Hepatocyte (in vitro differentiated cells): Measurements from ENCODE around the gene SNPH.

Experiments used
- EZH2 ChIP-seq: fragments of 200-600 bp; sonication (generic); IDR thresholded peaks from 2 replicates; pipeline ENCODE4 v1.6.1; 2016; ENCODE audit warnings: antibody characterized with exemption, mild to moderate bottlenecking, borderline replicate concordance
- EZH2phosphoT487 ChIP-seq: fragments of 200-600 bp; sonication (generic); IDR thresholded peaks from one replicate; pipeline ENCODE4 v1.6.1; 2018; ENCODE audit warnings: antibody characterized with exemption, mild to moderate bottlenecking, low read depth, moderate library complexity; ENCODE audit not compliant: unreplicated experiment, severe bottlenecking
- TF ChIP-seq, protein P1 (sequence below): fragments of 200-600 bp; sonication (generic); IDR thresholded peaks from 2 replicates; pipeline ENCODE4 v1.5.1; 2016; ENCODE audit warnings: antibody characterized with exemption, mild to moderate bottlenecking; ENCODE audit not compliant: poor library complexity

GRCh38 chr20:1299522-1299921 lies 33.4 kb downstream of the SNPH start:
- TF ChIP-seq, protein P1, sequence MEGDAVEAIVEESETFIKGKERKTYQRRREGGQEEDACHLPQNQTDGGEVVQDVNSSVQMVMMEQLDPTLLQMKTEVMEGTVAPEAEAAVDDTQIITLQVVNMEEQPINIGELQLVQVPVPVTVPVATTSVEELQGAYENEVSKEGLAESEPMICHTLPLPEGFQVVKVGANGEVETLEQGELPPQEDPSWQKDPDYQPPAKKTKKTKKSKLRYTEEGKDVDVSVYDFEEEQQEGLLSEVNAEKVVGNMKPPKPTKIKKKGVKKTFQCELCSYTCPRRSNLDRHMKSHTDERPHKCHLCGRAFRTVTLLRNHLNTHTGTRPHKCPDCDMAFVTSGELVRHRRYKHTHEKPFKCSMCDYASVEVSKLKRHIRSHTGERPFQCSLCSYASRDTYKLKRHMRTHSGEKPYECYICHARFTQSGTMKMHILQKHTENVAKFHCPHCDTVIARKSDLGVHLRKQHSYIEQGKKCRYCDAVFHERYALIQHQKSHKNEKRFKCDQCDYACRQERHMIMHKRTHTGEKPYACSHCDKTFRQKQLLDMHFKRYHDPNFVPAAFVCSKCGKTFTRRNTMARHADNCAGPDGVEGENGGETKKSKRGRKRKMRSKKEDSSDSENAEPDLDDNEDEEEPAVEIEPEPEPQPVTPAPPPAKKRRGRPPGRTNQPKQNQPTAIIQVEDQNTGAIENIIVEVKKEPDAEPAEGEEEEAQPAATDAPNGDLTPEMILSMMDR, result no peak
- TF ChIP-seq EZH2phosphoT487 (no peak), EZH2 (no peak)
